Mesothelial cell of epicardium (in vitro differentiated cells): ENCODE results near the gene ZNF695. TPM values are rescaled to one million over a fixed set of nuclear protein-coding genes. Genes with fewer than 3 reads are reported as not detected.

ENCODE experiments used
- DNase-seq, 2 experiments: peaks; one replicate each; pipeline ENCODE4 v3.0.0; 2021; ENCODE audit warnings: low spot score in 2 of 2; ENCODE audit not compliant: unreplicated experiment in 2 of 2
- H3K27ac Mint-ChIP-seq: 2 replicates; pipeline ENCODE4 v1.8.0; 2021; ENCODE audit warnings: mixed read lengths
- H3K27me3 Mint-ChIP-seq: 2 replicates; pipeline ENCODE4 v1.8.0; 2021; ENCODE audit warnings: low read depth, mixed read lengths
- H3K36me3 Mint-ChIP-seq: 2 replicates; pipeline ENCODE4 v1.8.0; 2021; ENCODE audit warnings: mixed read lengths
- H3K4me1 Mint-ChIP-seq: 2 replicates; pipeline ENCODE4 v1.8.0; 2021; ENCODE audit warnings: mixed read lengths
- H3K4me3 Mint-ChIP-seq: 2 replicates; pipeline ENCODE4 v1.8.0; 2021; ENCODE audit warnings: mild to moderate bottlenecking, moderate library complexity, mixed read lengths
- H3K9me3 Mint-ChIP-seq: 2 replicates; pipeline ENCODE4 v1.8.0; 2021; ENCODE audit warnings: mixed read lengths
- CTCF ChIP-seq: fragments of 200-600 bp; sonication (generic); IDR thresholded peaks from one replicate; pipeline ENCODE4 v1.5.0; 2021; ENCODE audit warnings: antibody characterized with exemption; ENCODE audit not compliant: unreplicated experiment
- total RNA-seq: library from RNA; stranded (reverse); gene quantifications from 3 replicates; pipeline ENCODE4 v1.2.1, GENCODE V29; 2021

ZNF695 gene
- total RNA-seq, 1 donor from 2014 or later, result 5.9 TPM

- Mint-ChIP-seq H3K36me3 (no peaks in the 10 kb centered on the region), H3K27me3 (no peaks in the 10 kb centered on the region), H3K4me1 (no peaks in the 10 kb centered on the region), H3K27ac (no peak overlapping the region), H3K9me3 (no peaks in the 10 kb centered on the region), H3K4me3 (no peak overlapping the region)
- no peak for TF ChIP-seq CTCF
- DNase-seq, result no peak
These were observed 56.4 kb downstream of the ZNF695 start for GRCh38 chr1:246951413-246951812.

GRCh38 chr1:246949956-246950355, 57.9 kb downstream of the ZNF695 start:
- DNase-seq, result no peak
- Mint-ChIP-seq H3K27me3 (no peaks in the 10 kb centered on the region), H3K4me3 (no peak overlapping the region), H3K9me3 (no peaks in the 10 kb centered on the region), H3K4me1 (no peaks in the 10 kb centered on the region), H3K27ac (no peak overlapping the region), H3K36me3 (no peaks in the 10 kb centered on the region)
- TF ChIP-seq CTCF, result no peak

GRCh38 chr1:246947255-246947654, 60.6 kb downstream of the ZNF695 start:
- no peak for DNase-seq

GRCh38 chr1:246946366-246946765, 61.5 kb downstream of the ZNF695 start:
- no peak for DNase-seq
- H3K27me3 Mint-ChIP-seq, result no peaks in the 10 kb centered on the region
- TF ChIP-seq CTCF, result no peak
- no peaks in the 10 kb centered on the region for H3K36me3 Mint-ChIP-seq
- H3K9me3 Mint-ChIP-seq, result no peaks in the 10 kb centered on the region
- H3K4me3 Mint-ChIP-seq, result no peak overlapping the region
- no peak overlapping the region for H3K27ac Mint-ChIP-seq
- H3K4me1 Mint-ChIP-seq, result no peaks in the 10 kb centered on the region

More at GRCh38 chr1:246947255-246947654, 60.6 kb downstream of the ZNF695 start:
- H3K27ac Mint-ChIP-seq, result no peak overlapping the region
- no peak for TF ChIP-seq CTCF
- no peaks in the 10 kb centered on the region for H3K36me3 Mint-ChIP-seq
- H3K4me1 Mint-ChIP-seq, result no peaks in the 10 kb centered on the region
- H3K27me3 Mint-ChIP-seq, result no peaks in the 10 kb centered on the region
- H3K9me3 Mint-ChIP-seq, result no peaks in the 10 kb centered on the region
- H3K4me3 Mint-ChIP-seq, result no peak overlapping the region

Other genes starting within 250 kb of the ZNF695 start
- 35.1 to 40.2 TPM (median 38.7 TPM) in 3 replicates for gene AHCTF1, start 76.1 kb downstream of the ZNF695 start, total RNA-seq
- 6.9 to 7.8 TPM (median 7.4 TPM) in 3 replicates for gene ZNF670, start 70.8 kb upstream of the ZNF695 start, total RNA-seq
- gene ZNF669, start 96.3 kb upstream of the ZNF695 start, total RNA-seq, result 17.0 to 17.7 TPM (median 17.4 TPM) in 3 replicates
- 114 to 115 TPM (median 115 TPM) in 3 replicates for gene ZNF124, start 164.0 kb upstream of the ZNF695 start, total RNA-seq
- gene VN1R5, start 248.0 kb upstream of the ZNF695 start, total RNA-seq, result not detected in 3 replicates